ENCODE results near the gene ACADM. TPM values are rescaled to one million over a fixed set of nuclear protein-coding genes. Genes with fewer than 3 reads are reported as not detected.

Gene ACADM
- total RNA-seq, 1 donor from 2014 or later: 29.6 TPM

DNA sequence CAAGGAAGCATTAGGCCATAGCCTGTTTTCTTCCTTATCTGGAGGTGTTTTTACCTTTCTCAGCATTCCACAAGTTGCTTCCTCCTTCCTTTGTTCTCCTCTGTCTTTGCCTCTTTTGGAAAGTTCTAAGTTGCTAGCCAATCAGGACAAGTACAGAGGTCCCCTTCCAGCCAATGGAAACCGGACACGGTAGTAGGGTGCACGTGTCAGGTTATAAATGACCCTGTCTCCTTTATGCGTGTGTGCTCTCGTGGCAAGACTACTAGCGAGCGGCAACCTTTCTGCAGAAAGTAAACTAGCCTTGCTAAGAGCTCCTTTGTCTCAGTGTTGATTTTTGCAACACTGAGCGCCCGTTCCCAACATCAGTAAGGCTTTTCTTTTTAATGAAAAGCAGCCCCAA is 1.5 kb upstream of the ACADM start:
- Histone ChIP-seq H3K36me3 (ENCODE audit: insufficient read depth, low read length) (no peaks in the 10 kb centered on the region), H3K9ac (ENCODE audit: low read length) (no peak overlapping the region), H2AFZ (ENCODE audit: low read depth, low read length) (no peak overlapping the region), H3K27ac (ENCODE audit: low read depth, low read length) (no peak overlapping the region), H3K79me2 (ENCODE audit: insufficient read depth, low read length) (peaks cover 34% of the 10 kb centered on the region), H4K20me1 (ENCODE audit: insufficient read depth, low read length) (no peaks in the 10 kb centered on the region), H3K4me3 (ENCODE audit: insufficient read depth, low read depth, low read length) (no peak overlapping the region), H3K4me2 (ENCODE audit: low read length) (peak overlapping the region; percentile 85), H3K27me3 (ENCODE audit: insufficient read depth, low read length) (no peaks in the 10 kb centered on the region), H3K4me1 (ENCODE audit: insufficient read depth, low read length) (peaks cover 9% of the 10 kb centered on the region), H3K9me3 (ENCODE audit: insufficient read depth, low read depth, low read length) (no peaks in the 10 kb centered on the region)
- Mint-ChIP-seq H3K4me1 (ENCODE audit: low read depth, unreplicated experiment) (peaks cover 13% of the 10 kb centered on the region), H3K4me3 (ENCODE audit: unreplicated experiment) (no peak overlapping the region), H3K9me3 (ENCODE audit: unreplicated experiment) (no peaks in the 10 kb centered on the region), H3K36me3 (ENCODE audit: low read depth, unreplicated experiment) (no peaks in the 10 kb centered on the region), H3K27ac (ENCODE audit: unreplicated experiment) (no peak overlapping the region), H3K27me3 (ENCODE audit: low read depth, unreplicated experiment) (no peaks in the 10 kb centered on the region)
- TF ChIP-seq EZH2 (IDR thresholded peaks at IDR 0.05; ENCODE audit: insufficient read depth, low read length): no peak
- TF ChIP-seq, protein P1, sequence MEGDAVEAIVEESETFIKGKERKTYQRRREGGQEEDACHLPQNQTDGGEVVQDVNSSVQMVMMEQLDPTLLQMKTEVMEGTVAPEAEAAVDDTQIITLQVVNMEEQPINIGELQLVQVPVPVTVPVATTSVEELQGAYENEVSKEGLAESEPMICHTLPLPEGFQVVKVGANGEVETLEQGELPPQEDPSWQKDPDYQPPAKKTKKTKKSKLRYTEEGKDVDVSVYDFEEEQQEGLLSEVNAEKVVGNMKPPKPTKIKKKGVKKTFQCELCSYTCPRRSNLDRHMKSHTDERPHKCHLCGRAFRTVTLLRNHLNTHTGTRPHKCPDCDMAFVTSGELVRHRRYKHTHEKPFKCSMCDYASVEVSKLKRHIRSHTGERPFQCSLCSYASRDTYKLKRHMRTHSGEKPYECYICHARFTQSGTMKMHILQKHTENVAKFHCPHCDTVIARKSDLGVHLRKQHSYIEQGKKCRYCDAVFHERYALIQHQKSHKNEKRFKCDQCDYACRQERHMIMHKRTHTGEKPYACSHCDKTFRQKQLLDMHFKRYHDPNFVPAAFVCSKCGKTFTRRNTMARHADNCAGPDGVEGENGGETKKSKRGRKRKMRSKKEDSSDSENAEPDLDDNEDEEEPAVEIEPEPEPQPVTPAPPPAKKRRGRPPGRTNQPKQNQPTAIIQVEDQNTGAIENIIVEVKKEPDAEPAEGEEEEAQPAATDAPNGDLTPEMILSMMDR (IDR thresholded peaks at IDR 0.05; ENCODE audit: insufficient read depth, low read depth, low read length): no peak
- DNase-seq (ENCODE audit: low read depth): no peak
- no peak for FAIRE-seq

DNA sequence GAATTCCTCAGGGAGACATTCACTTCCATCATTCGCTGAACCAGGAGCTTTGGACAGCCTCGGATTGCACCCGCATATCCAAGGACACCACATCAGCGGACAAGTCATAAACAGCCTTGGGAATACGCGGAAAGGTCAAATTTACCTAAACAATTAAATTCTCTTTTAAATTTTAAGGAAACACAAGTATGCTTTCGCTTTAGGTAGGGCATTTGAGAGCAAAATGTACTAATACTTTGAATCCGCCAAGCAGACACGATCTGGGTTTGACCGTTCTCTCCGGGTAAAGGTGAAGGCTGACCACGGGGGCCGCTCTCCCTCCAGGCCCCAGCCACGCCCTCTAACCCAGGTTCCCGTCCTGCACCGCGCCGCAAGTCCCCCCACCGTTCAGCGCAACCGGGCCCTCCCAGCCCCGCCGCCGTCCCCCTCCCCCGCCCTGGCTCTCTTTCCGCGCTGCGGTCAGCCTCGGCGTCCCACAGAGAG is 479 bp upstream of the ACADM start:
- Histone ChIP-seq H3K27ac (ENCODE audit: low read depth, low read length) (peak overlapping the region; percentile 92), H3K36me3 (ENCODE audit: insufficient read depth, low read length) (no peaks in the 10 kb centered on the region), H3K4me3 (ENCODE audit: insufficient read depth, low read depth, low read length) (peak overlapping the region; percentile 89), H3K4me1 (ENCODE audit: insufficient read depth, low read length) (peaks cover 9% of the 10 kb centered on the region), H3K9ac (ENCODE audit: low read length) (peak overlapping the region; percentile 95), H3K9me3 (ENCODE audit: insufficient read depth, low read depth, low read length) (no peaks in the 10 kb centered on the region), H4K20me1 (ENCODE audit: insufficient read depth, low read length) (no peaks in the 10 kb centered on the region), H3K27me3 (ENCODE audit: insufficient read depth, low read length) (no peaks in the 10 kb centered on the region), H2AFZ (ENCODE audit: low read depth, low read length) (peak overlapping the region; percentile 96), H3K79me2 (ENCODE audit: insufficient read depth, low read length) (peaks cover 44% of the 10 kb centered on the region), H3K4me2 (ENCODE audit: low read length) (peak overlapping the region; percentile 85)
- DNase-seq (ENCODE audit: low read depth): peak; percentile 69
- Mint-ChIP-seq H3K27me3 (ENCODE audit: low read depth, unreplicated experiment) (no peaks in the 10 kb centered on the region), H3K27ac (ENCODE audit: unreplicated experiment) (peak overlapping the region; percentile 95), H3K4me3 (ENCODE audit: unreplicated experiment) (peak overlapping the region; percentile 93), H3K36me3 (ENCODE audit: low read depth, unreplicated experiment) (no peaks in the 10 kb centered on the region), H3K4me1 (ENCODE audit: low read depth, unreplicated experiment) (peaks cover 13% of the 10 kb centered on the region), H3K9me3 (ENCODE audit: unreplicated experiment) (no peaks in the 10 kb centered on the region)
- FAIRE-seq: no peak
- TF ChIP-seq, protein P1 (IDR thresholded peaks at IDR 0.05; ENCODE audit: insufficient read depth, low read depth, low read length): no peak
- TF ChIP-seq EZH2 (IDR thresholded peaks at IDR 0.05; ENCODE audit: insufficient read depth, low read length): no peak

DNA sequence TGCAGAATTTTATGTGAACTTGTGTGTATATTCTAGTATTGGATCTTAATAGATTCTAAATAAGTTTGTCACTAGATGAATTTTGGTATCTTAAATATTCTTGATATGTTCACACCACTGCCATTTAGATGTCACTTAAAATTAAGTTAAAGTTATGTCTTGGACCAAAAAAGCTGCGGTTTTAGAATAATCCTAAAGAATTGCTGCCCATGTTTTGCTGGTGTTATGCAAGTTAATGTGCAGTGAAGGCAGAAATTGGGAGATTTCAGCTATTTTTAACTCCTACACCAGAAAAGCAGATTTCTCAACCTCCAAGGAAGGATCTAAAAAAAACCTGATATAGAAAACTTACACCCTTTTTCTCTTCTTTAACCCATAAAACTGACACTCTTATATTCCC is 757 bp downstream of the ACADM start:
- DNase-seq (ENCODE audit: low read depth): no peak
- no peaks in the 10 kb centered on the region for H3K36me3 ChIP-seq (ENCODE audit: insufficient read depth, low read length)
- peaks cover 9% of the 10 kb centered on the region for H3K4me1 ChIP-seq (ENCODE audit: insufficient read depth, low read length)
- H3K79me2 ChIP-seq (ENCODE audit: insufficient read depth, low read length): peaks cover 54% of the 10 kb centered on the region
- Mint-ChIP-seq H3K27ac (ENCODE audit: unreplicated experiment) (peak overlapping the region; percentile 88), H3K4me1 (ENCODE audit: low read depth, unreplicated experiment) (peaks cover 13% of the 10 kb centered on the region), H3K27me3 (ENCODE audit: low read depth, unreplicated experiment) (no peaks in the 10 kb centered on the region), H3K36me3 (ENCODE audit: low read depth, unreplicated experiment) (no peaks in the 10 kb centered on the region), H3K9me3 (ENCODE audit: unreplicated experiment) (no peaks in the 10 kb centered on the region), H3K4me3 (ENCODE audit: unreplicated experiment) (peak overlapping the region; percentile 93)
- H3K4me3 ChIP-seq (ENCODE audit: insufficient read depth, low read depth, low read length): peak overlapping the region; percentile 89
- H3K27me3 ChIP-seq (ENCODE audit: insufficient read depth, low read length): no peaks in the 10 kb centered on the region
- H3K27ac ChIP-seq (ENCODE audit: low read depth, low read length): peak overlapping the region; percentile 92
- peak overlapping the region; percentile 85 for H3K4me2 ChIP-seq (ENCODE audit: low read length)
- peak overlapping the region; percentile 96 for H2AFZ ChIP-seq (ENCODE audit: low read depth, low read length)
- no peaks in the 10 kb centered on the region for H3K9me3 ChIP-seq (ENCODE audit: insufficient read depth, low read depth, low read length)
- no peak for FAIRE-seq
- H4K20me1 ChIP-seq (ENCODE audit: insufficient read depth, low read length): no peaks in the 10 kb centered on the region
- TF ChIP-seq, protein P1 (IDR thresholded peaks at IDR 0.05; ENCODE audit: insufficient read depth, low read depth, low read length): no peak
- no peak for TF ChIP-seq EZH2 (IDR thresholded peaks at IDR 0.05; ENCODE audit: insufficient read depth, low read length)
- H3K9ac ChIP-seq (ENCODE audit: low read length): peak overlapping the region; percentile 95

Measured in astrocyte (in vitro differentiated cells and primary cell).